Left lung (tissue), 10 donors: Measurements from ENCODE around the gene ZMYND15. TPM values are rescaled to one million over a fixed set of nuclear protein-coding genes. Genes with fewer than 3 reads are reported as not detected.

Experiments used
- ATAC-seq: fragments of 200-7000 bp; cut with Tn5 transposase; one replicate; pipeline ENCODE4 v1.9.1; 2020; ENCODE audit warnings: moderate library complexity
- DNase-seq, 4 donors: peaks; one replicate each; pipeline ENCODE4 v3.0.0-alpha.2; 2013 to 2020
- H3K27ac ChIP-seq, 2 donors: fragments of 200-600 bp; sonication (generic) in 1 of 2; one replicate each; pipeline versions ENCODE4 v1.5.0 to v1.8.0; 2020 to 2021
- H3K27me3 ChIP-seq, 2 donors: fragments of 200-600 bp; sonication (generic) in 1 of 2; one replicate each; pipeline versions ENCODE4 v1.5.0 to v1.8.0; 2020 to 2021
- H3K36me3 ChIP-seq, 2 donors: fragments of 200-600 bp; sonication (generic) in 1 of 2; one replicate each; pipeline versions ENCODE4 v1.5.0 to v1.8.0; 2020 to 2021
- H3K4me1 ChIP-seq, 2 donors: fragments of 200-600 bp; one replicate each; pipeline ENCODE4 v1.8.0; 2021
- H3K4me3 ChIP-seq, 2 donors: fragments of 200-600 bp; sonication (generic) in 1 of 2; one replicate each; pipeline versions ENCODE4 v1.5.0 to v1.8.0; 2020 to 2021; ENCODE audit warnings: mild to moderate bottlenecking in 1 of 2
- H3K9me3 ChIP-seq, 2 donors: fragments of 200-600 bp; sonication (generic) in 1 of 2; one replicate each; pipeline versions ENCODE4 v1.5.0 to v1.8.0; 2020 to 2021
- CTCF ChIP-seq, 2 donors: fragments of 200-600 bp; sonication (generic) in 1 of 2; IDR thresholded peaks; one replicate each; pipeline versions ENCODE4 v1.5.0 to v1.8.0; 2021; ENCODE audit warnings: antibody characterized with exemption in 2 of 2
- intact Hi-C, 2 donors: fragments of 100-400 bp; cut with DNase I; formaldehyde crosslinking; loops; one replicate each; pipeline versions ENCODE4 v1.11.2 to v1.14.2; 2022
- polyA plus RNA-seq, 6 donors: library from polyadenylated mRNA; unstranded; fragments of 120-200 nt; gene quantifications; one replicate each; pipeline ENCODE4 v1.2.1, GENCODE V29; 2013; ENCODE audit not compliant: insufficient read length in 6 of 6
- total RNA-seq, 2 donors: library from RNA; stranded (reverse); fragmentation: NEBNext Ultra II Directional; extraction: Animal tissue kit (Norgen Biotek cat#: 25700); gene quantifications; one replicate each; pipeline ENCODE4 v1.2.1, GENCODE V29; 2021
- donor health status: DM: no; HTN: yes; CAD: no.
- donor health status: DM: no; HTN: no; CAD: no.

The ZMYND15 gene
- total and polyA plus RNA-seq, 8 donors: 0.34 to 5.2 (median 0.59) TPM

DNA sequence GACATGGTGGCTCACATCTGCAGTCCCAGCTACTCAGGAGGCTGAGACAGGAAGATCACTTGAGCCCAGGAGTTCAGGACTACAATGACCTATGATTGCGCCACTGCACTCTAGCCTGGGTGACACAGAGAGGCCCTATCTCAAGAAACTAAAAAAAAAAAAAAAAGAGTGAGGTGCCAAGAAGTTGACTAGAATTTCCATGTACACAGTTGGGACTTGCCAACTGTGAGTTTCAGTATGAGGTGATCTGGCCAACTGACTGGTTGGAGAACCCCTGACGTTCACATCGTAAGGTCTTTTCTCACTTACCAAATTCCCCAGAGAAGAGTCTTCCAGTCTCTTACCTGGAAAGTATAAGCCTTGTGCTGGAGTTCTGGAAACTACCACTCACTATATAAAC, 11.5 kb upstream of the ZMYND15 start:
- TF ChIP-seq CTCF (IDR thresholded peaks at IDR 0.05): no peak
- ATAC-seq (peak; percentile 5), DNase-seq (peak in 1 of 4 donors; percentile 73)
- Histone ChIP-seq H3K36me3 (peaks cover 0 to 7% of the 10 kb centered on the region in 2 donors), H3K4me1 (peaks cover 8 to 64% of the 10 kb centered on the region in 2 donors), H3K27ac (peak overlapping the region; percentile 43 to 73), H3K4me3 (no peak overlapping the region), H3K9me3 (no peaks in the 10 kb centered on the region), H3K27me3 (no peaks in the 10 kb centered on the region)
- intact Hi-C loops: no loop called here

GRCh38 chr17:4733073-4733531, 6.5 kb upstream of the ZMYND15 start:
- ATAC-seq (no peak), DNase-seq (peak in 1 of 4 donors; percentile 68)
- peaks cover 13 to 77% of the 10 kb centered on the region in 2 donors for H3K4me1 ChIP-seq
- H3K4me3 ChIP-seq: peak overlapping the region in 1 of 2 donors; percentile 16
- H3K9me3 ChIP-seq: no peaks in the 10 kb centered on the region
- TF ChIP-seq CTCF (IDR thresholded peaks at IDR 0.05): peak in 1 of 2 donors; percentile 40
- peaks cover 0 to 38% of the 10 kb centered on the region in 2 donors for H3K36me3 ChIP-seq
- no peaks in the 10 kb centered on the region for H3K27me3 ChIP-seq
- intact Hi-C loops: no loop called here
- H3K27ac ChIP-seq: peak overlapping the region in 1 of 2 donors; percentile 92

GRCh38 chr17:4734857-4735475, 4.7 kb upstream of the ZMYND15 start:
- Histone ChIP-seq H3K27ac (peak overlapping the region; percentile 56 to 92), H3K36me3 (peaks cover 0 to 38% of the 10 kb centered on the region in 2 donors), H3K4me3 (no peak overlapping the region), H3K9me3 (no peaks in the 10 kb centered on the region), H3K27me3 (peaks cover 0 to 3% of the 10 kb centered on the region in 2 donors), H3K4me1 (peaks cover 14 to 81% of the 10 kb centered on the region in 2 donors)
- intact Hi-C loops: no loop called here
- DNase-seq (no peak), ATAC-seq (no peak)
- TF ChIP-seq CTCF (IDR thresholded peaks at IDR 0.05): no peak

DNA sequence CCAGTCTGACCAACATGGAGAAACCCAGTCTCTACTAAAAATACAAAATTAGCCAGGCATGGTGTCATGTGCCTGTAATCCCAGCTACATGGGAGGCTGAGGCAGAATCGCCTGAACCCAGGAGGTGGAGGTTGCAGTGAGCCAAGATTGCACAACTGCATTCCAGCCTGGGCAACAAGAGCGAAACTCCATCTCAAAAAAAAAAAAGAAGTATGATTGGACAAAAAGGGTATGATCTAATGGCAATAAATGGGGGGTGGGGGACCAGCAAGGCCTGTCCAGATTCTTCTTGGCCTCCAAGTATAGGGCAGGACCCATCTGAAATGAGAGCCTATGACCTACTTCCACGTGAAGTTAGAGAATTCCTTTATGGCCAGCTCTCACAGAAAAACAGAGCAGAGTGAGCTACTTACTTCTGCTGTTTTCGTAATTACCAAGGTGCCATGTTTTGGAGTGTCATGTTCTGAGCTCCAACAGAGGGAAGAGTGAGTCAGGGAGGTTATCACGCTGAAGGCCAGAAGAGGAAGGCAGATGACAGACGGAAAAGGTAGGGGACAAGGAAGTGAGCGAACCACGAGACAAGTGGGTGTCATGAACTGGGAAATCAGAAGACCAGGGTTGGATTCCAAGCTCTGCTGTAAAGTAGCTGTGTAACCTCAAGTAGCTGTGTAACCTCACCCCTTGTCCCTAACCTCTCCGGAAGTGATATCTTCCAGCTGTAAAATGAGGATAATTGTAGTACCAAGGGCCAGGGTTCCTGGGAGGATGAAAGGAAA, 3.6 kb upstream of the ZMYND15 start:
- H3K9me3 ChIP-seq: no peaks in the 10 kb centered on the region
- peaks cover 0 to 38% of the 10 kb centered on the region in 2 donors for H3K36me3 ChIP-seq
- TF ChIP-seq CTCF (IDR thresholded peaks at IDR 0.05): no peak
- DNase-seq (peak in 1 of 4 donors; percentile 68), ATAC-seq (peak; percentile 1)
- intact Hi-C loops: no loop called here
- peaks cover 15 to 79% of the 10 kb centered on the region in 2 donors for H3K4me1 ChIP-seq
- peak overlapping the region; percentile 56 to 92 for H3K27ac ChIP-seq
- peaks cover 0 to 14% of the 10 kb centered on the region in 2 donors for H3K27me3 ChIP-seq
- peak overlapping the region in 1 of 2 donors; percentile 1 for H3K4me3 ChIP-seq
